ENCODE data around the gene ZNF511.

DNA sequence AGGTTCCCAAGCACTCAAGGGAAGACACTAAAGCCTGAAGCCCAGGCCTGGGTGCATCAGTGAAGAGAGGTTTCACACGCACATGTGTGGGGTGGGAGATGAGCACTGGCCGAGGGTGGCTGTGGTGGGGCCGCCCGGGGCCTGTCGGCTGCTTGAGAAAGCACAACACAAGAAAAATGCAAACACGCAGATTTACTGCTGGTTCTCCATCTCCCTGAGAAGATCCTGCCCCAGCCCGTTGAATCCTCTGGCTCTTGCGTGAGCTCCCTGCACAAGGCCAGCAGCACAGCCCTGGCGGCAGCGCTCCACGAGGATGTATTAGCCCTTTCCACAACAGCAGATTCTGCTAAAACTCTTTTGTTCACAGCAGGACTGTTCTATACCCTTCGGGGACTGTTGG lies 6.2 kb downstream of the ZNF511 start:
- TF ChIP-seq EZH2 (IDR thresholded peaks at IDR 0.05; ENCODE audit: borderline replicate concordance, low read length): no peak
- TF ChIP-seq, protein P1, sequence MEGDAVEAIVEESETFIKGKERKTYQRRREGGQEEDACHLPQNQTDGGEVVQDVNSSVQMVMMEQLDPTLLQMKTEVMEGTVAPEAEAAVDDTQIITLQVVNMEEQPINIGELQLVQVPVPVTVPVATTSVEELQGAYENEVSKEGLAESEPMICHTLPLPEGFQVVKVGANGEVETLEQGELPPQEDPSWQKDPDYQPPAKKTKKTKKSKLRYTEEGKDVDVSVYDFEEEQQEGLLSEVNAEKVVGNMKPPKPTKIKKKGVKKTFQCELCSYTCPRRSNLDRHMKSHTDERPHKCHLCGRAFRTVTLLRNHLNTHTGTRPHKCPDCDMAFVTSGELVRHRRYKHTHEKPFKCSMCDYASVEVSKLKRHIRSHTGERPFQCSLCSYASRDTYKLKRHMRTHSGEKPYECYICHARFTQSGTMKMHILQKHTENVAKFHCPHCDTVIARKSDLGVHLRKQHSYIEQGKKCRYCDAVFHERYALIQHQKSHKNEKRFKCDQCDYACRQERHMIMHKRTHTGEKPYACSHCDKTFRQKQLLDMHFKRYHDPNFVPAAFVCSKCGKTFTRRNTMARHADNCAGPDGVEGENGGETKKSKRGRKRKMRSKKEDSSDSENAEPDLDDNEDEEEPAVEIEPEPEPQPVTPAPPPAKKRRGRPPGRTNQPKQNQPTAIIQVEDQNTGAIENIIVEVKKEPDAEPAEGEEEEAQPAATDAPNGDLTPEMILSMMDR (conservative IDR thresholded peaks at IDR 0.05 in 1 of 2, IDR thresholded peaks at IDR 0.05 in 1 of 2; ENCODE audit: extremely low read depth in 1 of 2, insufficient read depth in 1 of 2, low read depth in 1 of 2, low read length in 2 of 2): no peak
